ENCODE results near the gene TRPV4. TPM values are rescaled to one million over a fixed set of nuclear protein-coding genes. Genes with fewer than 3 reads are reported as not detected.

TRPV4 gene
- total RNA-seq (8.8 and 12.3 TPM in 2 replicates), polyA plus RNA-seq (22.3 and 24.5 TPM in 2 replicates), polyA minus RNA-seq (22.6 and 29.3 TPM in 2 replicates), Bru-seq, nascent RNA (percentile 45 among the genes with signal in this experiment), BruChase-seq, experiment 1, labeled RNA remaining after a 6-hour chase (percentile 60 among the genes with signal in this experiment), BruChase-seq, experiment 2, labeled RNA remaining after a 2-hour chase (percentile 60 among the genes with signal in this experiment)
- 11.3 and 12.3 TPM in 2 replicates for polyA plus RNA-seq (2011; cell fraction: cytosol; rRNA removed)
- 19.9 and 23.7 TPM in 2 replicates for polyA plus RNA-seq (2011; cell fraction: nucleus; rRNA removed)
- 12.3 and 17.2 TPM in 2 replicates for polyA plus RNA-seq (2012)
- not detected for polyA minus RNA-seq (2011; cell fraction: cytosol; rRNA and poly(A)+ RNA removed)
- 13.3 and 16.9 TPM in 2 replicates for polyA minus RNA-seq (2011; cell fraction: nucleus; rRNA and poly(A)+ RNA removed)
- long read RNA-seq, transcript TRPV4-201 (16 exons, 3,233 nt): major isoform, 15 of 30 reads
- long read RNA-seq, partial matches to known transcripts: 3 of 30 reads
- long read RNA-seq, other reads (novel, unspliced or antisense): 10 of 30 reads

GRCh38 chr12:109833307-109834189, at the start of gene TRPV4:
TRPV4 (minus strand) TSS chr12:109833398; CDS start chr12:109814796, 18,602 bp downstream.
- ChIA-PET POLR2A (interaction anchor here (0.6 kb wide), 2 partner anchors 54 to 191 kb away, joined by 3 to 8 read pairs; no protein-coding TSS in a partner anchor), CTCF (interaction anchor here (0.7 to 5.8 kb wide), 5 partner anchors 12 to 314 kb away, joined by 3 to 52 read pairs (median 4); no protein-coding TSS in a partner anchor)
- Histone ChIP-seq H3K79me2 (ENCODE audit: control insufficient read depth, insufficient read depth, low read length) (no peaks in the 10 kb centered on the region), H3K9me3 (replicated peaks; ENCODE audit: control insufficient read depth, insufficient read depth, low read length) (no peaks in the 10 kb centered on the region), H3K36me3 (ENCODE audit: control insufficient read depth in 2 of 2, extremely low read depth in 1 of 2, insufficient read depth in 2 of 2, low read length in 2 of 2) (no peaks in the 10 kb centered on the region), H2AFZ (ENCODE audit: low read depth, low read length) (peak within 1 kb of the TSS; percentile 89), H3K9me1 (replicated peaks; ENCODE audit: control insufficient read depth, extremely low read depth, insufficient read depth, low read length) (no peaks in the 10 kb centered on the region), H3K4me3 (replicated peaks in 1 of 3; ENCODE audit: insufficient read depth in 1 of 3, low read depth in 1 of 3, low read length in 3 of 3) (peak within 1 kb of the TSS; percentile 50 to 63 (median 58)), H3K9ac (replicated peaks; ENCODE audit: extremely low read depth, insufficient read depth, low read length) (peak within 1 kb of the TSS; percentile 66), H3K27ac (ENCODE audit: insufficient read depth, low read depth, low read length) (peak within 1 kb of the TSS; percentile 27), H3K4me2 (ENCODE audit: insufficient read depth, low read length) (peak within 1 kb of the TSS; percentile 45), H3K27me3 (ENCODE audit: control insufficient read depth in 2 of 2, insufficient read depth in 2 of 2, low read length in 2 of 2) (no peaks in the 10 kb centered on the region), H4K20me1 (replicated peaks; ENCODE audit: control insufficient read depth, extremely low read depth, insufficient read depth, low read length) (no peaks in the 10 kb centered on the region), H3K4me1 (ENCODE audit: control insufficient read depth, extremely low read depth, insufficient read depth, low read length) (peaks cover 24% of the 10 kb centered on the region)
- dilution Hi-C loops (cut with MboI; ENCODE audit: extremely low pct_ligation_motif_present, low sequenced_read_pairs) (no loop called here), intact Hi-C loops (cut with micrococcal nuclease) (loop anchor here (2.0 kb wide), 1 partner anchor 119 kb away; no protein-coding TSS in a partner anchor)
- FAIRE-seq (peak; percentile 15), DNase-seq (ENCODE audit: low read depth, low spot score) (peak; percentile 64)
- no TSS peak for BruUV-seq (replicated peaks)
- no peak for TF ChIP-seq MYC (IDR thresholded peaks at IDR 0.05; ENCODE audit: low read depth, low read length)
- TF ChIP-seq POLR2A (IDR thresholded peaks at IDR 0.05; ENCODE audit: low read depth, low read length): peak; percentile 70
- TF ChIP-seq POLR2AphosphoS5 (IDR thresholded peaks at IDR 0.05; ENCODE audit: insufficient read depth, low read depth, low read length): peak; percentile 58

GRCh38 chr12:109881752-109882151, 48.6 kb upstream of the TRPV4 start:
- no peak overlapping the region for H3K4me3 ChIP-seq (replicated peaks in 1 of 3; ENCODE audit: insufficient read depth in 1 of 3, low read depth in 1 of 3, low read length in 3 of 3)
- H3K9ac ChIP-seq (replicated peaks; ENCODE audit: extremely low read depth, insufficient read depth, low read length): no peak overlapping the region
- BruUV-seq (replicated peaks): no TSS peak
- FAIRE-seq (peak; percentile 54), DNase-seq (ENCODE audit: low read depth, low spot score) (no peak)
- H3K27ac ChIP-seq (ENCODE audit: insufficient read depth, low read depth, low read length): no peak overlapping the region
- intact Hi-C loops (cut with micrococcal nuclease) (loop anchor here (2.0 kb wide), 1 partner anchor 363 kb away; no protein-coding TSS in a partner anchor), dilution Hi-C loops (cut with MboI; ENCODE audit: extremely low pct_ligation_motif_present, low sequenced_read_pairs) (no loop called here)
- H2AFZ ChIP-seq (ENCODE audit: low read depth, low read length): no peak overlapping the region
- H3K4me2 ChIP-seq (ENCODE audit: insufficient read depth, low read length): no peak overlapping the region
- H3K9me3 ChIP-seq (replicated peaks; ENCODE audit: control insufficient read depth, insufficient read depth, low read length): no peaks in the 10 kb centered on the region
- H3K9me1 ChIP-seq (replicated peaks; ENCODE audit: control insufficient read depth, extremely low read depth, insufficient read depth, low read length): no peaks in the 10 kb centered on the region
- POLR2A ChIA-PET: no interaction called here
- no peaks in the 10 kb centered on the region for H4K20me1 ChIP-seq (replicated peaks; ENCODE audit: control insufficient read depth, extremely low read depth, insufficient read depth, low read length)
- no peaks in the 10 kb centered on the region for H3K27me3 ChIP-seq (ENCODE audit: control insufficient read depth in 2 of 2, insufficient read depth in 2 of 2, low read length in 2 of 2)
- CTCF ChIA-PET: no interaction called here
- no peaks in the 10 kb centered on the region for H3K36me3 ChIP-seq (ENCODE audit: control insufficient read depth in 2 of 2, extremely low read depth in 1 of 2, insufficient read depth in 2 of 2, low read length in 2 of 2)
- H3K79me2 ChIP-seq (ENCODE audit: control insufficient read depth, insufficient read depth, low read length): peaks cover 22% of the 10 kb centered on the region
- TF ChIP-seq POLR2A (IDR thresholded peaks at IDR 0.05; ENCODE audit: low read depth, low read length) (no peak), JUN (IDR thresholded peaks at IDR 0.05; ENCODE audit: borderline replicate concordance, insufficient read depth, insufficient read length, low read depth) (no peak)
- peaks cover 17% of the 10 kb centered on the region for H3K4me1 ChIP-seq (ENCODE audit: control insufficient read depth, extremely low read depth, insufficient read depth, low read length)

Measured in endothelial cell of umbilical vein (primary cell).